IMR-90 (cell line): ENCODE data around the gene NLGN1.

Experiments used
- BHLHE40 ChIP-seq: fragments of 150-350 bp; IDR thresholded peaks from 2 replicates; pipeline ENCODE4 v1.6.1; 2016; ENCODE audit warnings: mild to moderate bottlenecking, low read depth, low read length
- CEBPB ChIP-seq: IDR thresholded peaks from 2 replicates; pipeline ENCODE4 v1.6.1; 2012; ENCODE audit warnings: low read depth, low read length, improper control_type of control experiment
- CHD1 ChIP-seq: IDR thresholded peaks from 2 replicates; pipeline ENCODE4 v1.6.1; 2012; ENCODE audit warnings: low read depth, low read length, improper control_type of control experiment
- MAFK ChIP-seq: IDR thresholded peaks from 2 replicates; pipeline ENCODE4 v1.6.1; 2012; ENCODE audit warnings: low read depth, low read length, improper control_type of control experiment
- MAZ ChIP-seq: IDR thresholded peaks from 2 replicates; pipeline ENCODE4 v1.6.1; 2012; ENCODE audit warnings: low read depth, mild to moderate bottlenecking, low read length, improper control_type of control experiment, moderate library complexity, borderline replicate concordance
- MXI1 ChIP-seq: IDR thresholded peaks from 2 replicates; pipeline ENCODE4 v1.6.1; 2012; ENCODE audit warnings: low read depth, mild to moderate bottlenecking, low read length, moderate library complexity, borderline replicate concordance
- POLR2A ChIP-seq: IDR thresholded peaks from 2 replicates; pipeline ENCODE4 v1.6.1; 2012; ENCODE audit warnings: mild to moderate bottlenecking, low read depth, low read length
- RAD21 ChIP-seq: IDR thresholded peaks from 2 replicates; pipeline ENCODE4 v1.6.1; 2012; ENCODE audit warnings: low read length, improper control_type of control experiment
- RFX5 ChIP-seq: IDR thresholded peaks from 2 replicates; pipeline ENCODE4 v1.8.0; 2012; ENCODE audit warnings: low read depth, mild to moderate bottlenecking, low read length, moderate library complexity
- SMC3 ChIP-seq: fragments of 150-350 bp; IDR thresholded peaks from 2 replicates; pipeline ENCODE4 v1.6.1; 2016; ENCODE audit warnings: low read depth, mild to moderate bottlenecking, antibody characterized with exemption, low read length, moderate library complexity
- TF ChIP-seq, protein P1 (sequence below): conservative IDR thresholded peaks from 2 replicates; pipeline ENCODE4 v1.5.1; 2012; ENCODE audit warnings: mild to moderate bottlenecking, low read depth, low read length, improper control_type of control experiment
- TF ChIP-seq, protein P2 (sequence below): fragments of 150-350 bp; IDR thresholded peaks from 2 replicates; pipeline ENCODE4 v1.6.1; 2017; ENCODE audit warnings: mild to moderate bottlenecking, antibody characterized with exemption, low read length, low read depth

DNA sequence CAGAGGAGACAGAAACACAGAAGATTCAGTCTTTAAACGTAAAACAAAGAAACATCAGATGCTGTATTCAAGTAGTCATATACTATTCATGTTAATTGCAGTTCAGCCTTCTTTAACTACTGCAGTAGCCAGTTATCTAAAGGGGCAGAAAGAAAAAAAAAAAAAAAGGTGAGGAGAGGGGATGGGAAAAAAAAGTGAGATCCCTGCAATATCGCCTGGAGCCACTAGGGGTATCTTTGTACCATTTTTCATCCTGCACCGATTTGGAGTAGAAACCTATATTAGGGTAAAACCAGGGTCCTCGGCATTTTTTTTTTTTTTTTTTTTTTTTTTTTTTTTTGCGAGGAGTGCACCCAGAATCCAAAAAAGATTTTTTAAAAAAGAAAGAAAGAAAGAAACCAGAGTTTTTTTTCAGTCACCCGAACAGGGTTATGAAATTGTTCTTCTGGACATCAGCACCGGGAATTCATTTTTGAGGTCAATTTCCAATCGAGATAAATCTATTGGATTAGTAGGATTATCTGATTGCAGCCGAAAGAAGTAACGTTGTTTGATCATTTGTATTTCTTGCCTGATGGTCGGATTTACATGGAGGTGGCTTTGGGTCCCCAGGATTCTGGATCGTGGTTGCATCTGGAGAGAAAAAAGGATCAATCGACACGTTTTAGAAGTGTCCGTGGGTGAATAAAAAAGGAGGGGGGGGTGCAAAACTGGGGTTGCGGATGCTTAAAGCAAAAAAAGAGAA is 186.7 kb downstream of the NLGN1 start:
- TF ChIP-seq RAD21: peak; percentile 71
- TF ChIP-seq RFX5: no peak
- TF ChIP-seq, protein P1, sequence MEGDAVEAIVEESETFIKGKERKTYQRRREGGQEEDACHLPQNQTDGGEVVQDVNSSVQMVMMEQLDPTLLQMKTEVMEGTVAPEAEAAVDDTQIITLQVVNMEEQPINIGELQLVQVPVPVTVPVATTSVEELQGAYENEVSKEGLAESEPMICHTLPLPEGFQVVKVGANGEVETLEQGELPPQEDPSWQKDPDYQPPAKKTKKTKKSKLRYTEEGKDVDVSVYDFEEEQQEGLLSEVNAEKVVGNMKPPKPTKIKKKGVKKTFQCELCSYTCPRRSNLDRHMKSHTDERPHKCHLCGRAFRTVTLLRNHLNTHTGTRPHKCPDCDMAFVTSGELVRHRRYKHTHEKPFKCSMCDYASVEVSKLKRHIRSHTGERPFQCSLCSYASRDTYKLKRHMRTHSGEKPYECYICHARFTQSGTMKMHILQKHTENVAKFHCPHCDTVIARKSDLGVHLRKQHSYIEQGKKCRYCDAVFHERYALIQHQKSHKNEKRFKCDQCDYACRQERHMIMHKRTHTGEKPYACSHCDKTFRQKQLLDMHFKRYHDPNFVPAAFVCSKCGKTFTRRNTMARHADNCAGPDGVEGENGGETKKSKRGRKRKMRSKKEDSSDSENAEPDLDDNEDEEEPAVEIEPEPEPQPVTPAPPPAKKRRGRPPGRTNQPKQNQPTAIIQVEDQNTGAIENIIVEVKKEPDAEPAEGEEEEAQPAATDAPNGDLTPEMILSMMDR: peak; percentile 73
- no peak for TF ChIP-seq MAZ
- no peak for TF ChIP-seq MAFK
- no peak for TF ChIP-seq POLR2A
- TF ChIP-seq CHD1: no peak
- TF ChIP-seq, protein P2, sequence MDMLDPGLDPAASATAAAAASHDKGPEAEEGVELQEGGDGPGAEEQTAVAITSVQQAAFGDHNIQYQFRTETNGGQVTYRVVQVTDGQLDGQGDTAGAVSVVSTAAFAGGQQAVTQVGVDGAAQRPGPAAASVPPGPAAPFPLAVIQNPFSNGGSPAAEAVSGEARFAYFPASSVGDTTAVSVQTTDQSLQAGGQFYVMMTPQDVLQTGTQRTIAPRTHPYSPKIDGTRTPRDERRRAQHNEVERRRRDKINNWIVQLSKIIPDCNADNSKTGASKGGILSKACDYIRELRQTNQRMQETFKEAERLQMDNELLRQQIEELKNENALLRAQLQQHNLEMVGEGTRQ: no peak
- TF ChIP-seq CEBPB: no peak
- TF ChIP-seq BHLHE40: no peak
- TF ChIP-seq SMC3: 0 out of 2 replicates have a peak, but pooled peaks have one; percentile 42
- no peak for TF ChIP-seq MXI1
